GM19438 (cell line): ENCODE data around the gene ZNF680.
"Not testable (repeated sequence)": the region's sequence is repeated elsewhere in the genome, so short reads cannot be mapped to it uniquely, and the experiment has no call there.

Experiments used
- ATAC-seq: cut with Tn5 transposase; IDR thresholded peaks from one replicate; pipeline ENCODE4 v1.9.1; 2021; ENCODE audit warnings: low read depth; ENCODE audit not compliant: unreplicated experiment

ZNF680 gene

DNA sequence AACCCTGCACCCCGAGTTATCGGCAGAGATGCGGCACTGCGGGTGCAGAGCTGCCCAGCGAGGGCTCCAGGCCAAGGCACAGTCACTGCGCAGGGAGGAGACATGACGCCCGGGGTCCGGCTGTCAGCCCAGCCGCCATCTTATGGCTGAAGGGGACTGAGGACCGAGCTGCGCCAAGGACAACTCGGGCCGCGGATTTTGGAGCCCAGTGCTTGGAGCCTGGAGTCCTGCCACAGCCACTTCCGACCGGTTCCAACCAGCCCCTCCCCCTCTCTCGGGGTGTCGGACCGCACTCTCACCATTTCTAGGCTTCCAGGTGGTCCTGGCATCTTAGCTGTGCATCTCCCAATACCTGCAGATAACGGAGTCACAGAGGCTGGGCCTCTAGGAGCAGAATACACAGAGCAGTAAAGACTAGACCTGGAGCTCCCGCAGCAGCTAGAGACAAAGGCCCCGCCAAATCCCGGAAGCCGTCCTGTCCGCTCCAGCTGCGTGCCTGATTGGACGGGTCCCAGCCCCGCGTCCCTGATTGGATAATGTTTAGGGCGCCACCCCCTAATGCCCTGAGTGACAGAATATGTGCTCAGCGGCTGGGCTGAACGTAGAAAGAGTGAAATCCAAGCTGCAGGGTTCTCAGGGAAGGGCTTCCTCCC, at the start of gene ZNF680:
Gene ZNF680 (minus strand): TSS at position 446 of the 653 bp plus-strand sequence. CDS start 117 bp downstream, at position 329.
- ATAC-seq = peak; percentile 99

DNA sequence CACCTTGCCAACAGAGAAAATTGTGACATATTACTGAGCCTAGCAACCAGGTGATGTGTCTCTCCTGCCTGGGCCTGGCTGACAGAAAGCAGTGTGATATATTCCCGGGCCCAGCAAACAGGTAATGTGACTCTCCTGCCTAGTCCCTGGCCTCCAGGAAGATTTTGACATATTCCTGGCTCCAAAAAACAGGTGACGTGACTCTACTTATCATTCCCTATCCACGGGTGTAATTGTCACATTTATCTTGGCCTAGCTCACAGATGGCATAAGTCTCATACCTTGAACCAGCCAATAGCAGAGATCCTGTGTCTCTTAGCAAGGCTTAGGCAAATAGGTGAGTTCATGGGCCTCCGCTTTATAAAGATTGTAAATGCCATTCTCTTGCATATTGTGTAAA, 49.6 kb upstream of the ZNF680 start:
- no peak for ATAC-seq

DNA sequence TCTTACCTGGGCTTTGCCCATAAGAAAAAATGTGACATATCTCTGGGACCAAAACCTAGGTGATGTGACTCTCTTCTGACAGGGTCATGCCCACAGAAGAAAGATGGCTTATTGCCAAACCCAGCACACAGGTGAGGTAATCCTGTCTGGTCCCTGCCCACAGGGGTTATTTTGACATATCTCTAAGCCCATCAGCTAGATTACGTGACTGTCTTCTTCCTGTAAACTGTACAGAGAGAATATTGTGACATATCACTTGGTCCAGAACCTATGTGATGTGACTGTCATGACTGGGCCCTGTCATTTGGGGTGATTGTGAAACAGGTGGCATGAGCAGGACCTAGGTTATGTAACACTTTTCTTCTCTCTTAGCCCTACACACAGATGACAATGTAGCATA, 48.8 kb upstream of the ZNF680 start:
- ATAC-seq = no peak

DNA sequence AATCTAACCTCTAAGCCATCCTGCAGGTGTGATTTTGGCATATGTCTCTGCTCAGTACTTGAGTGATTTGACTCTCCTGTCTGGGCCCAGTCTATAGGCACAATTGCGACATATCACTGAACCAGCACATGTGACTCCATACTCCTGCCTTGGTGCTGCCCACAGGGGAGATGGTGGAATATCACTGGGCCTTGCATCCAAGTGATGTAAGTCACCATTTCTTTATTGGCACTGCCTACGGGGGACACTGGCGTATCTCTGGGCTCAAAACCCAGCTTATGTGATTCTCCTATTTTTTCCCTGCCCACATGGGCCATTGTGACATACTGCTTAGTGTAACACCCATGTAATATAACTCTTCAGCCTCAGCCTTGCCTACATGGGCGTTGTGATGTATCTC, 48.1 kb upstream of the ZNF680 start:
- ATAC-seq = no peak

DNA sequence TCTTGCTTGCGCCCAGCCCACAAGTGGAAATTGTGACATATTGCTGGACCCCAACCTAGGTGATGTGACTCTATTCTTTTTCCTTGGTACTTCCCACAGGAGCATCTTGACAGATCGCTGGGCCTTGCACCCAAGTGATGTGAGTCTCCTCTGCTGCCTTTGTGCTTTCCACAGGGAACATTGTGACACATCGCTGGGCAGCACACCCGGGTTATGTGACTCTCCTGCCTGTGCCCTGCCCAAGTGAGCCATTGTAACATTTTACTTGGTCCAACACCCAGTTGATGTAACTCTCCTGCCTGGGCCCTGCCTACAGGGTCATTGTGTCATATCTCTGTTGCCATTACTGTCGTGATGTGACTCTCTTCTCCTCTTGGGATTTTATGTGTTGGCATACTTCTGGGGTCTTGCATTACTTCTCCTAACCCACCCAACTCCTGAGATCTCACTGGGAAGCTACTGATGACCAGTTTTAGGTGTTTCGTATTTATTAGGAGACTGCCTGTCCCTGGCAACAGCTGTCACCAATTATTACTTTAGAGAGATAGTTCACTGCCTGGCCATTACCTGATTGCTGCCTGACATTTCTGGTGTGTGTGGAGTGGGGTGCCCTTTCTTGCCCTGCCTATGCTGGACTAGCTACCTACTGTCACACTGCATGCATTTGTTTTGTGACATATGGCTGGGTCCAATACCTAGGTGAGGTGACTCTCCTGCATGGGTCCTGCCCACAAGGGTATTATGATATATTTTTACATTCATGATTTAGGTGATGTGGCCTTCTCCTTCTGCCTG, 45.4 kb upstream of the ZNF680 start:
- ATAC-seq = no peak

DNA sequence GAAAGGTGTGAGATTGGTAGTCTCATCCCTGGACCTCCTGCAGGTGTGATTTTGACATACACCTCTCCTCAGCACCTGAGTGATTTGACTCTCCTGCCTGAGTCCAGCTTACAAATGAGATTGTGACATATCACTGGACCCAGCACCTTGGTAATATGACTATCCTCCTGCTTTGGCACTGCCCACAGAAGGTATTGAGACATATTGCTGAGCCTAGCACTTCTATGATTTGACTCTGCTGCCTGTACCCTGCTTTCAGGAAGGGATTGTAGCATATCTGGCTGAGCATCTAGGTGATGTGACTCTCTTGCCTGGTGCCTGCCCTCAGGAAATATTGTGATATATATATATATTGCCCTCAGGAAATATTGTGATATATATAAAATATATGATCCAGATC, 43.5 kb upstream of the ZNF680 start:
- no peak for ATAC-seq

DNA sequence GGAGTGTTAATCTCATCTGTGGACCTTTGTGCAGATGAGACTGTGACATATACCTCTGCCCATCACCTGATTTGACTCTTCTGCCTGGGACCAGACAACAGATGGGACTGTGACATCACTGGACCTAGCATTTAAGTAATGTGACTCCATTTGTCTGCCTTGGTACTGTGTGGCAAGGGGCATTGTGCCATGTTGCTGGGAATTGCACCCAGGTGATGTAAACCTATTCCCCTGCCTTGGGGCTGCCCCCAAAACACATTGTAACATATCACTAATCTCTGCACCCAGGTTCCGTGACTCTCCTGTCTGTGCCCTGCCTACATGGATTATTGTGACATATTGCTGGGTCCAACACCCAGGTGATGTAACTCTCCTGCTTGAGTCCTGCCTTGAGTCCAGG, 40.4 kb upstream of the ZNF680 start:
- no peak for ATAC-seq

DNA sequence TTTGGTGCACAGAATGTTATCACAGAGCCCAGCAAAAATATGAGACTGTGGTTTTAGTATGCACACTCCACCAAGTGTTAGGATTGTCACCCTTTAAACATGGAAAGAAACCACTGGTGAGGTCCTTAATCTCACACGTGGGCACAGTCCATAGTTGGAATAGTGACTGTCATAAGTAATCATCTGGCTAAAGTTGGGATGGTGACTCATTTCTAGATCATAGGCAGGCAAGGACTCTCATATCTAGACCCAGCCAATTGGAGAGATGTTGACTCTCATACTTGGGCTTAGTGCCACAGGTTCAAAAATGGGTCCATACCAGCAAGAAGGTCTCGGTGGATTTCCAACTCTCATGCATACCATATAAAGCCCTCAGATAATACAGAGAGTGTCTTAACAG, 39.6 kb upstream of the ZNF680 start:
- ATAC-seq = no peak

DNA sequence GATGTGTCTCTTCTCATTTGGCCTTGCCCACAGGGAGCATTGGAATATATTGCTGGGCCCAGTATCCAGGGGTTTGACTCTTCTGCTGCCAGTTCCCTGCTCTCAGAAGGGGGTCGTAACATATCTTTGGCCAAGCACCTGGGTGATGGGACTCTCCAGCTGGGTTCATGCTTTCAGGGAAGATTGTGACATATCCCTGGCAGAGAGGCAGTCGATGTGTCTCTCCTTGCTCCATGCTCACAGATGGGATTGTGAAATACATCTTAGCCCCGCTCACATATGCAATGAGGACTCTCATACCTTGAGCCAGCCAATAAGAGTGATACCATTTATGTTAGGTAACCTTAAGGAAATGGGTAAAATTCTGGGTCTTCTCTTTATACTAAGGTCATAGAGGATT, 39.2 kb upstream of the ZNF680 start:
- no peak for ATAC-seq

DNA sequence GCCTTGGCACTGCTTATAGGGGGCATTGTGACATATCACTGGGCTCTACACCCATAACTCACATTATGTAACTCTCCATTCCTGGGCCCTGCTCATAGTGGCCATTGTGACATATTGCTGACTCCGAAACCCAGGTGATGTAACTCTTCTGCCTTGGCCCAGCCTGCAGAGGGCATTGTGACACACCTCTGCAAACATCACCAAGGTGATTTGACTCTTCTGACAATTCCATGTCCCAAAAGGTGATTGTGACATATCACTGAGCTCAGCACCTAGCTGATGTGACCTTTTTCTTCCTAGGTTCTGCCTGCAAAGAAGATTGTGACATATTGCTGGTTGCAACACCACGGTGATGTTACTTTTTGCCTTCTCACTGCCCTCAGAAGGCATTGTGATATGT, 36.5 kb upstream of the ZNF680 start:
- no peak for ATAC-seq

DNA sequence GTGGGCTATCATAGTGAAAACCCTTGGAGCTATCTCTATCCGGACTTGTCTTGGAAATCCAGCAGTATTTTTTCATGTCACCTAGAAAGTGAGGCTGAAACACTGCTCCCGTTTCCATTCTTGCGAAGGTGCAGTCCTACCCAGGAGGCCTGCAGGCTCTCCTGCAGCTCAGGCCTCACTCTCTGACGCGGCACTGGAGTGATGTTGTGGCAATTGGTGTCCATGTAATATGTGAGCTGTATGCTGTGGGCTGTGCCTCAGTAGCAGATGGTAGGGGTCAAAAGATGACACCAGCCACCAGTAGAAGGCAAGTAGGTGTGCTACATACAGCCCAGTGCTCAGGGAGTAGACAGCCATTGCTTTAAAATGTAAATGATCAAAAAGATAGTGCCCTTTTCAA, 28.1 kb upstream of the ZNF680 start:
- ATAC-seq = no peak

DNA sequence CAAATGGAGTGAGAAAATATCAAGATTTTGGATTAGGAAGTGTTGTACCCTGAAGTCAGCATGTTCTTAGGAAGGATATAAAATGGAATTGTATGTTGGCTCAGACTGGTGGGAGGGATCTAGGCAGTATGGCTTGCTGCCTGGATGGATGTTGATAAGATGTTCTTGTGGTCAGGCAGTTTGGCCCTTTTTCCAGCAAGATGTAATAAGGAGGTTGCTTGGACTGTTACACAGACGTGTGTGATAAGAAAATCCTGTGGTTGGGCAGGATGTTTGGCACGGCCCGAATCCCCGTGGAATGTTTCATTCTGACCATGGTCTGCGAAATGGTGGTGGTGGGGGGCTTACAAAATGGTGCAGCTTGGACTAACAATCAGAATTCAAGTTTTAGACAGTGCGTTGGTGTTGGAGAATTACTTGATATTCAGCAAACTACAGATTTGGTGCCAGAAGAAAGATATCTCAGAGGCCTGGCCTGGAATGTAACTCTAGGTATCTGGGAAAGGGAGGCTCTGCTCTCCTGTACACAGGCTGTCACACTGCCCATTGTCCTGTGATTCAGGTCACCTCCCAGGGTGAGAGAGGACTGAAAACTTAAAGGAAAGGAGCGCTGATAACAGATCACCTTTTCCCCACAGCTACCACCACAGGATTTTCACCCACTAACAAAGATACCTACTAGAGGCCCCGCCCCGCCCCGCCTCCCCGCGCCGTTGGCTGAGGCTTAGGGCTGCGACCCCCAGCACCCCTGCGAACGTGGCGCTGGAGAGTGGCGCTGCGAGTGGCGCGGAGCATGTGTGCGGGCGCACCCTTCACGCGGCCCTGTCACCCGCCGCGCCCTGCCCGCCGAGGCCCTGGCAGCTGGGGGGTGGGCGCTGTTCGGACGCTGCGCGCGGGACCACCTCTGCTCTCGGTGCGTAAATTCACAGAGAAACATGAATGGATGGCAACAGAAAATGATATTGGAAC, 19.3 kb upstream of the ZNF680 start:
- ATAC-seq = no peak

DNA sequence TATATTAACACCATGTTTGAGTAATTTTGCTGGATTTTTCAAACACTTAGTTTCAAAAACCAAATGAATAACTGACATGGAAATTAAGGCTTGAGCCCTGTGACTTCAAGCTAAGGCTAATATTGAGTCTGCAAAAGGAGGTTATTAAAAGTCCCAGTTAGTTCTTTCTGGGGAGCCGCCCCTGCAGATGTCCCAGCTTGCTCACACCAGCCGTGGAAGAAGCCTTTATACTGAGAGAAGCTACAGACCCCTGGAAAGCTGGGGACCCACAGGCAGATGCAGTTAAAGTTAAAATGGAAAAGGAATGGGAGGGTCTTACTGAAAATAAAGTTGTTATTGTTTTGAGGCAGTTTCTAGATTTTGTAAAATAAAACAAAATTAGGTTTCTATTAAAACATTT, 18.5 kb upstream of the ZNF680 start:
- no peak for ATAC-seq

DNA sequence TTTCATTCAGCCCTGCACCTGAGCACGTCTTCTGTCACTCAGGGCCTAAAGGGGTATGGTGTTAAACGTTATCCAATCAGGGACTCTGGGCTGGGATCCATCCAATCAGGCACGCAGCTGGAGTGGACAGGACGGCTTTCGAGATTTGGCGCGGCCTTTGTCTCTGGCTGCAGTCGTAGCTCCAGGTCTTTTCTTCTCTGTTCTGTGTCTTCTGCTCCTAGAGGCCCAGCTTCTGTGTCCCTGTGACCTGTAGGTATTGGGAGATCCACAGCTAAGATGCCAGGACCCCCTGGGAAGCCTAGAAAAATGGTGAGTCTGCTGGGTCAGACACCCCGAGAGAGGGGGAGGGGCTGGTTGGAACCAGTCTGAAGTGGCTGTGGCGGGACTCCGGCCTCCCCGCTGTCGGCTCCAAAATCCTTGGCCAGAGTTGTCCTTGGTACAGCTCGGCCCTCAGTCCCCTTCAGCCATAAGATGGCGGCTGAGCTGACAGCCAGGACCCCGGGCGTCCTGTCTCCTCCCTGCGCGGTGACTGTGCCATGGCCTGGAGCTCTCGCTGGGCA, 11.7 kb upstream of the ZNF680 start:
- no peak for ATAC-seq

DNA sequence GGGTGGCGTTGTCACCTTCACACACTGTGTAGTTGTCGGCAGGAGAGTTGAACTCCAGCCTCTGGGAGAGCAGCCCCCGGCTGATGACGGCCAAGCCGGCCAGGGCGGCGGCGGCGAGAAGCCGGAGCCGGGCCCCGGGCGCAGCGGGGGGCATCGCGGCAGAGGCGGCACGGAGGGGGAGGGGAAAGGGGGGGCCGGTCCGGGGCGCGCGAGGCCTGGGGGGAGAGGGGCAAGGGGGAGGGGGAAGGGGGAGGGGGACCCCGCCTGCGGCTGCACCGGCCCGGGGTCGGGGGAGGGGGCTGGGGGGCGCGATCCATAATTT, 7.4 kb upstream of the ZNF680 start:
- ATAC-seq = not testable (repeated sequence)

DNA sequence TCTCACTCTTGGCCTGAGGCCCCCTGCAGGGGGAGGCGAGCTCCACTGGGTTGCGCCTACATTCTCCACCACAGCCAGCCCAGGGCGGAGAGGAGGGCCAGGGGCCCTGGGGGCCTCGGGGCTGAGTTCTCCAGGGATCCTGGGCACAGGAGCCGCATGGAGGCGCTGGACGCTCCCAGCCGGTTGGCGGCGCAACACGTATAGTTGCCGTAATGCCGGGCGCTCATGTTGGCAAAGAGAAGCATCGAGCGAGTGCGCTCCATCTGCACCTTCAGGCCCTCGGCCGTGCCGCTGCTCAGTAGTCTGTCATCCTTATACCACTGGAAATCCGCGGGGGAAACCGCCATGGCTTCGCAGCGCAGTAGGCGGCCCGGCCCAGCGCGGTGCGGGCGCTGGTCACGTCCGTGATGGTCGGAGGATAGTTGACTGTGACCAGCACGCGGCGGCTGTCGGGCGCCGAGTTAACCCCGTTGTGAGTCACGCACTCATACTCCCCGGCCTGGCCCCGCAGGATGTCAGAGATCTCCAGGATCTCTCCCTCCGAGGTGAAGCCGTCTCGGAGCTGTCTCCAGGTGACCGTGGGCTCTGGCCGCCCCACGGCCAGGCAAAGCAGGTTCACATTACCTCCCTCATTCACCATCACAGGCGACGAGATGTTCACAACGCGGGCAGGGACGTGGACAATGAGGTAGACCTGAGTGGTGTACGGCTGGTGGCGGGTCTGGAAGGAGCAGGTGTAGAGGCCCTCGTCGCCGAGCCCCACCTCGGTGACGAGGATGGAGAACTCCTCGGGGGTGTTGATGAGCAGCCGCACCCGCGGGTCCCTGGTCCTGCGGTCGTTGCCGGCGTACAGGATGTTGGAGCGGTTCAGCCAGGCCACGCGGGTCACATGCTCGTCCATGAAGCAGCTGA, 6.8 kb upstream of the ZNF680 start:
- not testable (repeated sequence) for ATAC-seq

DNA sequence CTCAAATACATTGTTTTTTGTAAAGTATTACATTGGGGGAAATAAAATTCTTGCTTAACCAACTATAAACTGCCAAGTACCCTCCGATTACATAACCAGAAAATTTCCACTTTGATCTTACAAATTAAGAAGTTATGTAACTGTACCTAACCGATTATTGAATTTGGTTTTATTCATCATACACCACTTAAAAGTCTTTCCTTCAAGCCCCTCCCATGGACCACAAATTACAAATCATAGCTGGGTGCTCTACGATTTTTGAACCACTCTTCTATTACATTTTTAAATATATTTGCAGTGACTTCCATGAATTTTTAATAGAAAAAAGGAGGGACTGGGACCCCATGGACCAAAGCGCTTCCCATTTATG, 630 bp downstream of the ZNF680 start:
- no peak for ATAC-seq

DNA sequence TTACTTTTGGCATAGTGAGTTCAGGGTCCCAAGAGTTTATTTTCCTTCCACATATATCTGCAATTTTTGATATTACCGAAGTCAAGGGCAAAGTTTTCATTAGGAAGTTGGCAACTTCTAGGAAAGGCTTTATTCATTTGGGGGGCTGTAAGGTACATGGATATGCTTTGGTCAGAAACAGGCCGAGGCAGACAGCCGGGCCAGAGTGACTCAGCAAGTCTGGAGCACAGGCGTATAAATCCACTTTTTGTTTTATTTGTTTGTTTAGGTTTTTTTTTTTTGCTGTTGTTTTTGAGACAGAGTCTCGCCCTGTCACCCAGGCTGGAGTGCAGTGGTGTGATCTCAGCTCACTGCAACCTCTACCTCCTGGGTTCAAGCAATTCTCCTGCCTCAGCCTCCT, 3.7 kb downstream of the ZNF680 start:
- ATAC-seq = no peak

DNA sequence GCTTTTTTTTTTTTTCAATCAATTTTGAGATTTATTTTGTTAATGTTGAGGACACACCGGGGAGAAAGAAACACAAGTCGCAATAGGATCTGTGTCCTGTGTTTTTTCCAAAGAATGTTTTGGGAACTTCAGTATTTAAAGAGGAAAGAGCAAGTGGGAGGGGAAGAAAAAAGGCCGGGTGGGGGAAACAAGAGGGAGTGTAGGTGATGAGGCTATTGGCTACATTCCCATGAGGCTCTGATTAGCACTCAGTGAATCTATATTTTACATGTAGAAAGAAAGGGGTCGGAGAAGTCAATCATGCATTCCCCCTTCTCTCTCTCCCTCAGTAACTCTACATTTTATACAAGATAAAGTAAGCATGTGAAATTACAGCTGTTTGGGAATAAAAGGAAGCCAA, 4.1 kb downstream of the ZNF680 start:
- no peak for ATAC-seq

DNA sequence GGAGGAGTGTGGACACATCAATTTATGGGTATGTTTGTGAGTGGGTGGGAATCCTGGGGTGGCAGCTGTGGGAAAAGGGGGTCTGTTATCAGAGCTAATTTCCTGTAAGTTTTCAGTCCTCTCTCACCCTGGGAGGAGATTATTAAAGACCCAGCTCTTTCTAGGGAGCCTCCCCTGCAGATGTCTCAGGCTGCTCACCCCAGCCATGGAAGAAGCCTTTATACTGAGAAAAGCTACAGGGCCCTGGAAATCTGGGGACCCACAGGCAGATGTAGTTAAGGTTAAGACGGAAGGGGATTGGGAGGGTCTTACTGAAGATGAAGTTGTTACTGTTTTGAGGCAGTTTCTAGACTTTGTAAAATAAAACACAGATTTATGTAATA, 4.6 kb downstream of the ZNF680 start:
- no peak for ATAC-seq
